GM18517 (cell line): ENCODE data around the gene METTL14.
A peak's percentile ranks its signal among the peaks of the same experiment; 100 is the strongest.

Experiments
- ATAC-seq: cut with Tn5 transposase; IDR thresholded peaks from one replicate; pipeline ENCODE4 v1.9.1; 2021; ENCODE audit warnings: mild to moderate bottlenecking, moderate library complexity; ENCODE audit not compliant: unreplicated experiment

METTL14 gene

DNA sequence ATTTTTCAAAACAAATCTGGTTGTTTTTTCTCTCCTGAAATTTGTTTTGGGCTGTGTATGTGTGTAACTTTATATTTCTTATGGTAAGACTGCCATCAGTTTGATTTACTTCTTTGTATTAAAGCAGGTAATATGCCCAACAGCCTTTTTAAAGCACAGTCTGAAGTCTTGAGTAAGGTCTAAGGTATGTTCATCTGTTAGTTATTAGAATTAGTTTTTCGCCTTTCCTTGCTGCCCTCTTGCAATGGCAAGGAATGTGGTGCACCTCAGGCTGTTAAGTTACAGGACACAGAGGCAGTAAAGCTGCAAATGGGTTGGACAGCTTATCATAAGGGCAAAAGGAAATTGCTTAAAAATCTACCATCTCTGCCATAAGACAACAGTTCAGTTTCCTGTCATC lies 71.8 kb downstream of the METTL14 start:
- no peak for ATAC-seq

DNA sequence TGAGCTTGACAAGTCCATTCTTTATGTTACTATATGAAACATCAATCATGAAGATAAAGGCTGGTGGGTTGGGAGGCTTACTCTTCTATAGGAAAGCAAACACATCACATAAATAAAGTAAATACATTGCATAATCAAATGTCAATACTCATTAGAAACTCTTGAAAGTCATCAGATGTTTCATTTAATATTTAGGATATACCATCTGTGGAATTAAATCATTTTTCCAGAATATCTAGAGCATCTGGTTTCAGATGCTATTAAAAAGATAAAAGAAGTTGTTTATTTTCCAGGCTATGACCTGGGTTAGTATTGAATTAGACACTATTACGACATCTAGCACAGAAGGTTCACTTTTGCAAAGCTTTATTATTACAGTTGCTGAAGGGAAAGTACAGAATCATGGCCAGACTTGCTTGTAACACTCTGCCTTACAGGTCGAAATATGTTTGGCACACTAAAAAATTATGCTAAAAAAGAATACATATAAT lies 72.6 kb downstream of the METTL14 start:
- no peak for ATAC-seq

DNA sequence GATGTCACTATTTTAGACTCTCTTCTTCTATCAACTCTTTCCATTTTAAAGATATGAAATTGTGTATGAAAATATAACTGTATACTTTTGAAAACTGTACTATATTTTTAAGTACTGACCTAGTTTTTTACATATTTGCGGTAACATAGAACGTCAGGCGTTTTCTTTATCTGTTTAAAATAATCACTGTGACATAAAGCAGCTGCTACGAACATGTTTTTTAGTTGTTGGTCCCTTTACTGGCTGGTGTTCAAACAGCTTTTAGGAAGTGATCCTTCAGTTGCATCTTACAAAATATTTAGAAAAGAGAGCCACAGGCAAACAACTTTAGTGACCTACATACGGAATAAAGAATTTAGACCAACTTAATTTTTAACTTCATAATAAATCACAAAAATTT lies 73.1 kb downstream of the METTL14 start:
- ATAC-seq: no peak

DNA sequence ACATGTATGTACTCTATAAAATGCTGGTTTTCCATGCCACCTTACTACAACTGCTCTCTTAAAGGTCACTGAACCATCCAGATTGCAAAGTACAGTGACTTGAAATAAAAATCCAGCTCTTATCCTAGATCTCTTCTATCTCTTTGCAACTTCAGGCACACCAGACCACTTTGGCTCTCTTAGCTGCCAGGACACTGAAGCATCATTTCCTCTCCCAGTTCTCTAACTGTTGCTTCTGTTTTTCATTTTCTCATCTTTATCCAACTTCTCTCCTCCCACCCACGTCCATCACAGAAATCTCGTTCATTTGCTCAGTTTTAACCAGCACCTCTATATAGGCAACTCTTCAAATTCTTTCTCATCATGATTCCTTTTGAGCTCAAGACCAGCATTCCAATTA lies 74.3 kb downstream of the METTL14 start:
- no peak for ATAC-seq

DNA sequence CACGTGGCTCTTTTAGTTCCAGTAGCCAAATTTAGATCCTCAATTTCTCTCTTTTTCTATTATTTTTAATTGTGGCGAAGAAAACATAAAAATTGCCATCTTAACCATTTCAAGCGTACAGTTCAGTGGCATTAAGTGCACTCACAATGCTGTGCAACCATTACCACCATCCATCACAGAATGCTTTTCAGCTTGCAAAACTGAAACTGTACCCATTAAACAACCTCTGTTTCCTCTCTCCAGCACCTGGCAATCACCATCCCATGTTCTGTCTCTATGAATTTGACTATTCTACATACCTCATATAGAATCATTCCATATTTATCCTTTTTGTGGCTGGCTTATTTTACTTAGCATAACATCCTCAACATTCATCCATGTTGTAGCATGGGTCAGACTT lies 74.9 kb downstream of the METTL14 start:
- peak; percentile 50 for ATAC-seq

DNA sequence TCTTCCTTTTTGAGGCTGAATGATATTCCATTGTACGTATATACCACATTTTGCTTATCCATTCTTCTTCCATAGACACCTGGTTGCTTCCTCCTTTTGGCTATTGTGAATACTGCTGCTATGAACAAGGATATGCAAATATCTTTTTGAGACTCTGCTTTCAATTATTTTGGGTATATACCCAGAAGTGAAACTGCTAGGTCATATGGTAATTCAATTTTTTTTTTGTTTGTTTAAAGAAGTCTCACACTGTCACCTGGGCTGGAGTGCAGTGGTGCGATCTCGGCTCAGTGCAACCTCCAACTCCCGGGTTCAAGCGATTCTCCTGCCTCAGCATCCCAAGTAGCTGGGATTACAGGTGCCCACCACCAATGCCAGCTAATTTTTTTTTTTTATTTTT lies 75.3 kb downstream of the METTL14 start:
- ATAC-seq: peak; percentile 100

DNA sequence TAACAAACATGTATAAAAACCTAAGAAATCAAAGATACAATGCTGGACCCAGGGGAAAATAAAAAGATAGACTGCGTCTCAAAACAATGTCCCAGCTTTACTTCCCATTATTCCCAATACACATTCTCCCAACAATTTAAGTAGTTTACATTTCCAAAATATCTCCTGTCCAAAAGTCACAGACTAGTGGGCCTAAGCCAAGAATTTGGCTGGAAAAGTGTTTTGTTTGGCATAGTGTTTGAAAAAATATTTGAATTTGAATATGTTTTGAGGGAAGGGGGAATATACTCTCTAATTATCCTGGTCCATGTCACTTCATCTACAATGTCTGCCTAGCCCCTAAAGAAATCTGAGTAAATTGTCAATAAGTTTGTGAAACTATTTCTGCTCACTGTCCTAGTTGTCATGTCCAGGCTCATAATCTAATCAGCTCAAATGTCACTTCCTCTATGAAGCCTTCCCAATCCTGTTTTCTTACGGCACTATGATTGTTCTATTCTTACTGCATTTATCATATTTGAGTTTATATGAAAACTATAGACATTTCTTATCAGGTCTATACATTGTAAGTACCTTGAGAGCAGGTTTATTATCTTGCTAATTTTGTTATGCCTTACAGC lies 76.3 kb downstream of the METTL14 start:
- no peak for ATAC-seq

DNA sequence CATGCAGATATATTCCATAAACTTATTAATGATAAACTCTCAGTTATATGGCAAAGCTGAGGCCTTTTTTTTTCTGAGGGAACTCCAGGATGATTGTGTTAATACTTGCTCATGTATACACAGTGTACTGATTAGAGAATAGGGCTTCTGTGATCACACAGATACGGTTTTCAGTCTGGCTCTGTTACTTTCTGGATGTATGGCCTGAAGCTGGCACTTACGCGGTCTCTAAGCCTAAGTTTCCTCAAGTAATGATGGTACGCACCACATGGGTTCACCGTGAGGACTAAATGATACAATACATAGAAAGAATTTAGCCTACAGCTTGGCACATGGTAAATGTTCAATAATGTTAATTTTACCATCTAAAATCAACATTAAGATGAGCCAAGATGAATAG lies 77.0 kb downstream of the METTL14 start:
- no peak for ATAC-seq

DNA sequence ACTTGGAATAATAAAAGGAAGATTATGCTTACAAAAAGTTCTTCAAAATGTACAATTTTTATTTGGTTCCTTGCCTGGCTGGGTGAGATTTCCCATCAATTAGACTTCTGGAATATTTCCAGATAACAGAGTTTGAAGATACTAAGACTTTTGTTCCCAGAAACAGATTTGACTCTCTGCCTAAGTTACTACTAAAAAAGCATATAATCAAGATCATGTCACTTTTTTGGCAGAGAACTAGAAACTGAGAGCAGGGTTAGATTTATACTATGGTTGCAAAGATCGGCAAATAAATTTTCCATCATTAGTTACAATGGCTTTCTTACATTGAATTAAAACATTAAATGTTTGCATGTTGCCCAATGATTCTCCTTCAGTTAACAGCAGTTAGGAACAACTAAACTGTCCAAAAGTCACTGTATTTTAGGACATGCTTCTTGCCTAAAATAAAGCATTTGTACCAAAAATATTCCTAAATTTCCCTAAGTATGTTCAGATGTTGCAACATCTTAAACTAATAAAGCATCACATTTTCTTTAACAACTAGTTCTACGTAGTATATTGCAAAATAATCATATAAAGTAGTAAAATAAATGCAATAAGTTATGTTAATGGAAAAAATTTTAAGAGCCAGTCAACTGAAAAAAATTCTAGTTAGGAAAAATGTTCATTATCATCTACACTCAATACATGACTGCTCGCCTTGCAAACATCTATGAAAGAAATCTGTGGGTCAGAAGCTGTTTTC lies 77.7 kb downstream of the METTL14 start:
- no peak for ATAC-seq
